ENCODE results near the gene GRM4.

DNA sequence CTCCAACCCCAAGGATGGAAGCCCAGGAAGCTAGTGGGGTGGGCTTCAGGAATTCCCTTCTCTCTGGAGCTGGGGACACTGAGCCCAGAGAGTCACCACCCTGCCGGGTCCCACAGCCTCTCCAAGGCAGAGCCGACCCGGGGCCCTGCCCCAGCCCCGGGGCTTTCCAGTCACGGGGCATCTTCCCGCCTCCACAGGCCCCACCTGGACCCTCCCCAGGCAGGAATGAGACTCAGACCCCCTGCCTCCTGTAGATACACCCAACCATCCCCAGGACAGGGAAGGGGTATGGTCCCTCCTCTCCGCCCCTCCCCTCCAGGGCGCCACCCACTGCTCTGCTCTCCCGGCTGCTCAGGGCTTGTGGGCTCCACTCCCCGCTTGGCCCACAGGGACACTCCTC is 53.3 kb downstream of the GRM4 start:
- TF ChIP-seq, protein P1, sequence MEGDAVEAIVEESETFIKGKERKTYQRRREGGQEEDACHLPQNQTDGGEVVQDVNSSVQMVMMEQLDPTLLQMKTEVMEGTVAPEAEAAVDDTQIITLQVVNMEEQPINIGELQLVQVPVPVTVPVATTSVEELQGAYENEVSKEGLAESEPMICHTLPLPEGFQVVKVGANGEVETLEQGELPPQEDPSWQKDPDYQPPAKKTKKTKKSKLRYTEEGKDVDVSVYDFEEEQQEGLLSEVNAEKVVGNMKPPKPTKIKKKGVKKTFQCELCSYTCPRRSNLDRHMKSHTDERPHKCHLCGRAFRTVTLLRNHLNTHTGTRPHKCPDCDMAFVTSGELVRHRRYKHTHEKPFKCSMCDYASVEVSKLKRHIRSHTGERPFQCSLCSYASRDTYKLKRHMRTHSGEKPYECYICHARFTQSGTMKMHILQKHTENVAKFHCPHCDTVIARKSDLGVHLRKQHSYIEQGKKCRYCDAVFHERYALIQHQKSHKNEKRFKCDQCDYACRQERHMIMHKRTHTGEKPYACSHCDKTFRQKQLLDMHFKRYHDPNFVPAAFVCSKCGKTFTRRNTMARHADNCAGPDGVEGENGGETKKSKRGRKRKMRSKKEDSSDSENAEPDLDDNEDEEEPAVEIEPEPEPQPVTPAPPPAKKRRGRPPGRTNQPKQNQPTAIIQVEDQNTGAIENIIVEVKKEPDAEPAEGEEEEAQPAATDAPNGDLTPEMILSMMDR (IDR thresholded peaks at IDR 0.05; ENCODE audit: insufficient read depth, low read length, poor library complexity, severe bottlenecking), result no peak
- TF ChIP-seq EZH2phosphoT487 (conservative IDR thresholded peaks at IDR 0.05; ENCODE audit: low read length), result no peak

Measured in SU-DHL-6 (cell line).